ENCODE measurements around the gene FGGY. TPM values are rescaled to one million over a fixed set of nuclear protein-coding genes. Genes with fewer than 3 reads are reported as not detected.
"Not testable (repeated sequence)": the region's sequence is repeated elsewhere in the genome, so short reads cannot be mapped to it uniquely, and the experiment has no call there.

The FGGY gene
- total and polyA plus RNA-seq, 2 donors (not counting 1 experiment from before 2014, with no cell fraction given): 6.1 to 38.5 TPM

DNA sequence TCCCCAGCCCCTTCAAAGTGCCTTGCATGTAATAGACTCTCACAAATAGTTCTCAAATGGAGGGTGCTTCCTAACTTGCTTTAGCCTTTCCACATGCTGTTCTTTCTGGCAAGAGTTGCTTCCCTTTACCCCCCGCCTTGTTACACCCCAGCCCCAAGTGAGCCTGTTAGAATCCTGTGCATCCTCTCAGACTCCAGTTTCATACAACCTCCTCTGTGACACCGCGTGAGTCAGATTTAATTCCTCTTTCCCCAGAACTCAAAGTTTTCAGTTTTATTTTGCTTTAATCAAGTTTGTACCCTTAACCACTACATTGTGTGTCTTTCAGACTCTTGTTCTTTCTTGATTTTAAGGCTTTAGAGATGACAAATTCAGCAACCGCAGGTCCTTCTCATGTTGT is 283.4 kb downstream of the FGGY start:
- no peaks in the 10 kb centered on the region for H3K79me2 ChIP-seq (ENCODE audit: control insufficient read depth, insufficient read depth, low read length)
- no peaks in the 10 kb centered on the region for H3K4me1 ChIP-seq (ENCODE audit: control insufficient read depth in 2 of 2, insufficient read depth in 2 of 2, low read length in 2 of 2)
- intact Hi-C loops (cut with micrococcal nuclease): no loop called here
- no peaks in the 10 kb centered on the region for H4K20me1 ChIP-seq (ENCODE audit: control insufficient read depth, insufficient read depth, low read length, poor library complexity, severe bottlenecking)
- ATAC-seq (ENCODE audit: low read depth) (no peak), DNase-seq (no peak)
- H3K27ac ChIP-seq (ENCODE audit: low read length in 2 of 2): no peak overlapping the region
- POLR2A ChIA-PET: no interaction called here
- no peak overlapping the region for H3K4me3 ChIP-seq (ENCODE audit: control extremely low read depth in 1 of 5, extremely low read depth in 1 of 5, insufficient read depth in 1 of 5, low read depth in 2 of 5, low read length in 4 of 5)
- H3K36me3 ChIP-seq (replicated peaks in 1 of 2; ENCODE audit: control extremely low read depth in 1 of 2, control insufficient read depth in 1 of 2, extremely low read depth in 1 of 2, insufficient read depth in 2 of 2, low read length in 1 of 2): peaks cover 0 to 2% of the 10 kb centered on the region in 2 experiments
- H3K27ac Mint-ChIP-seq: no peak overlapping the region
- peaks cover 0 to 2% (median 0%) of the 10 kb centered on the region in 3 donors for H3K9me3 ChIP-seq (ENCODE audit: control extremely low read depth in 1 of 3, control insufficient read depth in 2 of 3, insufficient read depth in 1 of 3, low read length in 2 of 3)
- no peak for TF ChIP-seq EZH2 (IDR thresholded peaks at IDR 0.05; ENCODE audit: borderline replicate concordance, insufficient read depth, low read depth, low read length, poor library complexity, severe bottlenecking)
- TF ChIP-seq, protein P1, sequence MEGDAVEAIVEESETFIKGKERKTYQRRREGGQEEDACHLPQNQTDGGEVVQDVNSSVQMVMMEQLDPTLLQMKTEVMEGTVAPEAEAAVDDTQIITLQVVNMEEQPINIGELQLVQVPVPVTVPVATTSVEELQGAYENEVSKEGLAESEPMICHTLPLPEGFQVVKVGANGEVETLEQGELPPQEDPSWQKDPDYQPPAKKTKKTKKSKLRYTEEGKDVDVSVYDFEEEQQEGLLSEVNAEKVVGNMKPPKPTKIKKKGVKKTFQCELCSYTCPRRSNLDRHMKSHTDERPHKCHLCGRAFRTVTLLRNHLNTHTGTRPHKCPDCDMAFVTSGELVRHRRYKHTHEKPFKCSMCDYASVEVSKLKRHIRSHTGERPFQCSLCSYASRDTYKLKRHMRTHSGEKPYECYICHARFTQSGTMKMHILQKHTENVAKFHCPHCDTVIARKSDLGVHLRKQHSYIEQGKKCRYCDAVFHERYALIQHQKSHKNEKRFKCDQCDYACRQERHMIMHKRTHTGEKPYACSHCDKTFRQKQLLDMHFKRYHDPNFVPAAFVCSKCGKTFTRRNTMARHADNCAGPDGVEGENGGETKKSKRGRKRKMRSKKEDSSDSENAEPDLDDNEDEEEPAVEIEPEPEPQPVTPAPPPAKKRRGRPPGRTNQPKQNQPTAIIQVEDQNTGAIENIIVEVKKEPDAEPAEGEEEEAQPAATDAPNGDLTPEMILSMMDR (IDR thresholded peaks at IDR 0.05): no peak
- H3K27me3 ChIP-seq (replicated peaks in 1 of 4; ENCODE audit: control extremely low read depth in 1 of 4, control insufficient read depth in 3 of 4, insufficient read depth in 4 of 4, low read length in 3 of 4): no peaks in the 10 kb centered on the region
- 50% methylated on average over 3 of the region's 4 CpGs for WGBS (ENCODE audit: insufficient coverage)
- no peak overlapping the region for H3K4me2 ChIP-seq (replicated peaks; ENCODE audit: low read depth, low read length, poor library complexity, severe bottlenecking)
- no peaks in the 10 kb centered on the region for H3K9me3 Mint-ChIP-seq (ENCODE audit: insufficient read depth)
- CTCF ChIA-PET: no interaction called here
- no peak overlapping the region for H2AFZ ChIP-seq (ENCODE audit: insufficient read depth, low read depth, low read length, poor library complexity, severe bottlenecking)
- no peaks in the 10 kb centered on the region for H3K4me1 Mint-ChIP-seq
- no peak overlapping the region for H3K4me3 Mint-ChIP-seq
- no peak overlapping the region for H3K9ac ChIP-seq (ENCODE audit: low read length)
- no peaks in the 10 kb centered on the region for H3K27me3 Mint-ChIP-seq

DNA sequence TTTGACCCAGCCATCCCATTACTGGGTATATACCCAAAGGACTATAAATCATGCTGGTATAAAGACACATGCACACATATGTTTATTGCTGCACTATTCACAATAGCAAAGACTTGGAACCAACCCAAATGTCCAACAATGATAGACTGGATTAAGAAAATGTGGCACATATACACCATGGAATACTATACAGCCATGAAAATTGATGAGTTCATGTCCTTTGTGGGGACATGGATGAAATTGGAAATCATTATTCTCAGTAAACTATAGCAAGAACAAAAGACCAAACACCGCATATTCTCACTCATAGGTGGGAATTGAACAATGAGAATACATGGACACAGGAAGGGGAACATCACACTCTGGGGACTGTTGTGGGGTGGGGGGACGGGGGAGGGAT is 295.5 kb downstream of the FGGY start:
- H3K27ac Mint-ChIP-seq; H3K4me3 ChIP-seq (ENCODE audit: control extremely low read depth in 1 of 5, extremely low read depth in 1 of 5, insufficient read depth in 1 of 5, low read depth in 2 of 5, low read length in 4 of 5); H2AFZ ChIP-seq (ENCODE audit: insufficient read depth, low read depth, low read length, poor library complexity, severe bottlenecking); H3K36me3 ChIP-seq (replicated peaks in 1 of 2; ENCODE audit: control extremely low read depth in 1 of 2, control insufficient read depth in 1 of 2, extremely low read depth in 1 of 2, insufficient read depth in 2 of 2, low read length in 1 of 2); H3K9ac ChIP-seq (ENCODE audit: low read length); H4K20me1 ChIP-seq (ENCODE audit: control insufficient read depth, insufficient read depth, low read length, poor library complexity, severe bottlenecking); H3K4me2 ChIP-seq (replicated peaks; ENCODE audit: low read depth, low read length, poor library complexity, severe bottlenecking); ATAC-seq (ENCODE audit: low read depth); DNase-seq; H3K9me3 Mint-ChIP-seq (ENCODE audit: insufficient read depth); H3K27ac ChIP-seq (ENCODE audit: low read length in 2 of 2); H3K79me2 ChIP-seq (ENCODE audit: control insufficient read depth, insufficient read depth, low read length); H3K4me1 Mint-ChIP-seq; POLR2A ChIA-PET; CTCF ChIA-PET; H3K4me1 ChIP-seq (ENCODE audit: control insufficient read depth in 2 of 2, insufficient read depth in 2 of 2, low read length in 2 of 2); H3K9me3 ChIP-seq (ENCODE audit: control extremely low read depth in 1 of 3, control insufficient read depth in 2 of 3, insufficient read depth in 1 of 3, low read length in 2 of 3); H3K4me3 Mint-ChIP-seq; H3K27me3 Mint-ChIP-seq; intact Hi-C loops (cut with micrococcal nuclease); H3K27me3 ChIP-seq (replicated peaks in 1 of 4; ENCODE audit: control extremely low read depth in 1 of 4, control insufficient read depth in 3 of 4, insufficient read depth in 4 of 4, low read length in 3 of 4): not testable (repeated sequence)
- WGBS (ENCODE audit: insufficient coverage): no CpG with 5 or more reads among the region's 2 CpGs
